Stomach (tissue), 4 donors: ENCODE measurements around the gene EGFR.

Experiments used
- CTCF ChIP-seq, 7 experiments: fragments of 450-650 bp in 4 of 7; fragments of 200-600 bp in 3 of 7; sonication (generic) in 3 of 7; IDR thresholded peaks; one replicate each; pipeline ENCODE4 v1.5.1; 2016 to 2019; ENCODE audit warnings: antibody characterized with exemption in 7 of 7, control low read depth in 2 of 7, mild to moderate bottlenecking in 1 of 7
- EP300 ChIP-seq: sonication (generic); formaldehyde crosslinking; IDR thresholded peaks from one replicate; pipeline ENCODE4 v1.6.1; 2017; ENCODE audit warnings: antibody characterized with exemption
- POLR2AphosphoS5 ChIP-seq, 3 donors: sonication (generic); formaldehyde crosslinking; IDR thresholded peaks; one replicate each; pipeline ENCODE4 v1.6.1; 2016; ENCODE audit warnings: antibody characterized with exemption in 3 of 3

- TF ChIP-seq CTCF (IDR thresholded peaks at IDR 0.05), result no peak
- no peak for TF ChIP-seq EP300
- no peak for TF ChIP-seq POLR2AphosphoS5 (IDR thresholded peaks at IDR 0.05)
Observed at GRCh38 chr7:55110282-55110992, 91.6 kb downstream of the EGFR start.
